Spinal cord (tissue), 10 donors: ENCODE results near the gene DAZAP1. TPM values are rescaled to one million over a fixed set of nuclear protein-coding genes. Genes with fewer than 3 reads are reported as not detected.
A peak's percentile ranks its signal among the peaks of the same experiment; 100 is the strongest.

Experiments
- DNase-seq, 6 donors: peaks; one replicate each; pipeline versions ENCODE4 v3.0.0 to v3.0.0-alpha.2; 2013 to 2015; ENCODE audit warnings: low spot score in 6 of 6, low read depth in 4 of 6
- H3K27ac ChIP-seq: one replicate; pipeline ENCODE4 v1.5.1; 2013; ENCODE audit warnings: low read depth, low read length, control low read depth
- H3K27me3 ChIP-seq: one replicate; pipeline ENCODE4 v1.6.1; 2013; ENCODE audit warnings: low read length; ENCODE audit not compliant: control insufficient read depth, insufficient read depth
- H3K36me3 ChIP-seq: one replicate; pipeline ENCODE4 v1.6.1; 2013; ENCODE audit warnings: low read length; ENCODE audit not compliant: control insufficient read depth, insufficient read depth
- H3K4me1 ChIP-seq: one replicate; pipeline ENCODE4 v1.6.1; 2013; ENCODE audit warnings: low read length; ENCODE audit not compliant: control insufficient read depth, insufficient read depth
- H3K4me3 ChIP-seq: one replicate; pipeline ENCODE4 v1.5.1; 2013; ENCODE audit warnings: low read depth, low read length, control low read depth
- H3K9me3 ChIP-seq: one replicate; pipeline ENCODE4 v1.6.1; 2013; ENCODE audit warnings: low read length; ENCODE audit not compliant: control insufficient read depth, insufficient read depth
- WGBS: methylation state at CpG from one replicate; pipeline ENCODE4 v1.1.5; 2013; ENCODE audit warnings: missing lambda C conversion rate; ENCODE audit not compliant: insufficient coverage; 5-methylcytosine and 5-hydroxymethylcytosine counted together
- polyA plus RNA-seq, 2 donors: library from polyadenylated mRNA; unstranded; fragments of 120-200 nt; gene quantifications; one replicate each; pipeline ENCODE4 v1.2.1, GENCODE V29; 2013; ENCODE audit not compliant: insufficient read length in 2 of 2
- total RNA-seq, 2 donors: library from RNA; depleted of rRNA in 1 of 2; stranded (reverse); fragments of 120-200 nt in 1 of 2; fragments of >200 nt in 1 of 2; gene quantifications; one replicate each; pipeline versions ENCODE4 v1.2.3 to v1.2.4, GENCODE V29; 2013 to 2014
- donor health status: healthy.

The DAZAP1 gene
- total and polyA plus RNA-seq, 4 donors = 22.1 to 84.4 (median 56.1) TPM

DNA sequence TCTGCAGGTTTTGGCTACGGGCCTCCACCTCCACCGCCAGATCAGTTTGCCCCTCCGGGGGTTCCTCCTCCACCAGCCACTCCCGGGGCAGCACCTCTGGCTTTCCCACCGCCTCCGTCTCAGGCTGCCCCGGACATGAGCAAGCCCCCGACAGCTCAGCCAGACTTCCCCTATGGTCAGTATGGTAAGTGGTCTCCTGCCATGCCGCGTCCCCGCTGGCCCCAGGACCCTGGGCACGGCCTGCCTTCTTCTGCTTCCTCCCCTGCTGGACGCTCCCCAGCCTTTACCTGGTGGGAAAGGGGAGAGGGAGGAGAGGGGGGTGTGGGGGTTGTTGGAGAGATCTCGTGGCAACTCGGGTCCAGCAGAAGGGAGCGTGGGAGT lies 25.1 kb downstream of the DAZAP1 start:
- Histone ChIP-seq H3K4me1 (peaks cover 2% of the 10 kb centered on the region), H3K27me3 (no peaks in the 10 kb centered on the region), H3K36me3 (peaks cover 85% of the 10 kb centered on the region), H3K27ac (no peak overlapping the region), H3K4me3 (no peak overlapping the region), H3K9me3 (no peaks in the 10 kb centered on the region)
- DNase-seq = no peak
- 95% methylated on average over 12 of the region's 16 CpGs for WGBS

GRCh38 chr19:1433119-1434039 lies 26.0 kb downstream of the DAZAP1 start:
- WGBS = 94% methylated on average over 47 of the region's 47 CpGs
- no peak for DNase-seq
- Histone ChIP-seq H3K27me3 (no peaks in the 10 kb centered on the region), H3K9me3 (no peaks in the 10 kb centered on the region), H3K4me3 (no peak overlapping the region), H3K36me3 (peaks cover 81% of the 10 kb centered on the region), H3K4me1 (peaks cover 2% of the 10 kb centered on the region), H3K27ac (no peak overlapping the region)

DNA sequence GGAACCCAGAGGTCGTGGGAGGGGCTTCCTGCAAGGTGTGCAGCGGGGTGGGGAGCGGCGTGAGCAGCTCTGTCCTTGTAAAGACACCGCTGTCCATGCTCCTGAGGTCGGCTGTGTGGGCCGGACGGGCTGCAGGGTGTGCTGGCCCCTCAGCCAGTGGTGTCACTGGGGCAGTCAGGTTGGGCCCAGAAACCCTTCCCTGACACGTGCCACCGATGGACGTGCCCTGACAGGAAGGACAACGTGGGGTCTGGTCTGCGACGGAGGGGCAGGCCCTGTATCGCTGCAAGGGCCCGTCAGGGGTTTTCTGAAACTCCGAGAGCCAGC lies 26.6 kb downstream of the DAZAP1 start:
- Histone ChIP-seq H3K4me3 (no peak overlapping the region), H3K27ac (no peak overlapping the region), H3K9me3 (no peaks in the 10 kb centered on the region), H3K36me3 (peaks cover 74% of the 10 kb centered on the region), H3K4me1 (peaks cover 3% of the 10 kb centered on the region), H3K27me3 (no peaks in the 10 kb centered on the region)
- no peak for DNase-seq
- 97% methylated on average over 17 of the region's 17 CpGs for WGBS

- Histone ChIP-seq H3K27me3 (no peaks in the 10 kb centered on the region), H3K27ac (no peak overlapping the region), H3K9me3 (no peaks in the 10 kb centered on the region), H3K4me1 (peaks cover 9% of the 10 kb centered on the region), H3K36me3 (peaks cover 74% of the 10 kb centered on the region), H3K4me3 (no peak overlapping the region)
- no peak for DNase-seq
- 95% methylated on average over 23 of the region's 39 CpGs for WGBS
Observed at GRCh38 chr19:1434577-1435060, 27.2 kb downstream of the DAZAP1 start.

GRCh38 chr19:1435378-1435989 lies 28.1 kb downstream of the DAZAP1 start:
- Histone ChIP-seq H3K27me3 (no peaks in the 10 kb centered on the region), H3K9me3 (no peaks in the 10 kb centered on the region), H3K4me1 (peaks cover 16% of the 10 kb centered on the region), H3K27ac (no peak overlapping the region), H3K36me3 (peaks cover 74% of the 10 kb centered on the region), H3K4me3 (no peak overlapping the region)
- WGBS = 77% methylated on average over 16 of the region's 21 CpGs
- DNase-seq = no peak

DNA sequence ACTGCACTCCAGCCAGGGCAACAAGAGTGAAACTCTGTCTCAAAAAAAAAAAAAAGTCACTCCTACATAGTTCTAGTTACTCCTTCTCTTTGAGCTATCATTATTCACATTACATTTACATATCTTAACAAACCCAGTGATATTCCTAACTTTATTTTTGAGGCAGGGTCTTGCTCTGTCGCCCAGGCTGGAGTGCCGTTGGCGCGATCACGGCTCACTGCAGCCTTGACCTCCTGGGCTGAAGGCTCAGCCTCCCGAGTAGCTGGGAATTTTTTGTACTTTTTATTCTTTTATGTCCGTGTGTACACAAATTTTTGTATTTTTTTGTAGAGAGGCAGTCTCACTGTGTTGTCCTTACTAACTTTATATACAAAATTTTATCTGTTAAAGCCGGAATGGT lies 30.2 kb downstream of the DAZAP1 start:
- Histone ChIP-seq H3K4me1 (peaks cover 22% of the 10 kb centered on the region), H3K36me3 (peaks cover 74% of the 10 kb centered on the region), H3K27me3 (no peaks in the 10 kb centered on the region), H3K4me3 (no peak overlapping the region), H3K9me3 (no peaks in the 10 kb centered on the region), H3K27ac (no peak overlapping the region)
- no peak for DNase-seq
- 71% methylated on average over 1 of the region's 8 CpGs for WGBS

GRCh38 chr19:1438035-1438932 lies 30.9 kb downstream of the DAZAP1 start, which contains the start of gene RPS15:
TSS of gene RPS15 (plus strand) at chr19:1438396. CDS start at chr19:1438426, 30 bp downstream.
- Histone ChIP-seq H3K27me3 (no peaks in the 10 kb centered on the region), H3K4me1 (peaks cover 22% of the 10 kb centered on the region), H3K4me3 (peak within 1 kb of the TSS; percentile 96), H3K27ac (peak within 1 kb of the TSS; percentile 90), H3K9me3 (no peaks in the 10 kb centered on the region), H3K36me3 (peaks cover 74% of the 10 kb centered on the region)
- peak; percentile 86 to 98 (median 93) for DNase-seq
- under 1% methylated on average over 100 of the region's 100 CpGs for WGBS

GRCh38 chr19:1438933-1439354 lies 31.6 kb downstream of the DAZAP1 start:
- no peaks in the 10 kb centered on the region for H3K9me3 ChIP-seq
- peak overlapping the region; percentile 90 for H3K27ac ChIP-seq
- no peaks in the 10 kb centered on the region for H3K27me3 ChIP-seq
- 0% methylated on average over 22 of the region's 26 CpGs for WGBS
- H3K4me1 ChIP-seq = peaks cover 22% of the 10 kb centered on the region
- peaks cover 74% of the 10 kb centered on the region for H3K36me3 ChIP-seq
- peak in 1 of 6 donors; percentile 28 for DNase-seq
- peak overlapping the region; percentile 96 for H3K4me3 ChIP-seq
